ENCODE measurements around the gene ZNF592. TPM values are rescaled to one million over a fixed set of nuclear protein-coding genes. Genes with fewer than 3 reads are reported as not detected.

Gene ZNF592
- total and polyA plus RNA-seq, 2 of the 13 experiments (the other 11 are each of a cell fraction or from before 2014, with no cell fraction given) = 8.2 to 9.8 TPM

- TF ChIP-seq, protein P1, sequence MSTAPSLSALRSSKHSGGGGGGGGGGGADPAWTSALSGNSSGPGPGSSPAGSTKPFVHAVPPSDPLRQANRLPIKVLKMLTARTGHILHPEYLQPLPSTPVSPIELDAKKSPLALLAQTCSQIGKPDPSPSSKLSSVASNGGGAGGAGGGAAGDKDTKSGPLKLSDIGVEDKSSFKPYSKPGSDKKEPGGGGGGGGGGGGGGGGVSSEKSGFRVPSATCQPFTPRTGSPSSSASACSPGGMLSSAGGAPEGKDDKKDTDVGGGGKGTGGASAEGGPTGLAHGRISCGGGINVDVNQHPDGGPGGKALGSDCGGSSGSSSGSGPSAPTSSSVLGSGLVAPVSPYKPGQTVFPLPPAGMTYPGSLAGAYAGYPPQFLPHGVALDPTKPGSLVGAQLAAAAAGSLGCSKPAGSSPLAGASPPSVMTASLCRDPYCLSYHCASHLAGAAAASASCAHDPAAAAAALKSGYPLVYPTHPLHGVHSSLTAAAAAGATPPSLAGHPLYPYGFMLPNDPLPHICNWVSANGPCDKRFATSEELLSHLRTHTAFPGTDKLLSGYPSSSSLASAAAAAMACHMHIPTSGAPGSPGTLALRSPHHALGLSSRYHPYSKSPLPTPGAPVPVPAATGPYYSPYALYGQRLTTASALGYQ (CRISPR knock-in tag; IDR thresholded peaks at IDR 0.05) = peak; percentile 24; the same call in 1 of the 2 replicates
- TF ChIP-seq U2AF1 (optimal IDR thresholded peaks at IDR 0.05; ENCODE audit: low read depth, low read length) = peak; percentile 94
- no peak for TF ChIP-seq ARNT (IDR thresholded peaks at IDR 0.05)
- TF ChIP-seq, protein P2, sequence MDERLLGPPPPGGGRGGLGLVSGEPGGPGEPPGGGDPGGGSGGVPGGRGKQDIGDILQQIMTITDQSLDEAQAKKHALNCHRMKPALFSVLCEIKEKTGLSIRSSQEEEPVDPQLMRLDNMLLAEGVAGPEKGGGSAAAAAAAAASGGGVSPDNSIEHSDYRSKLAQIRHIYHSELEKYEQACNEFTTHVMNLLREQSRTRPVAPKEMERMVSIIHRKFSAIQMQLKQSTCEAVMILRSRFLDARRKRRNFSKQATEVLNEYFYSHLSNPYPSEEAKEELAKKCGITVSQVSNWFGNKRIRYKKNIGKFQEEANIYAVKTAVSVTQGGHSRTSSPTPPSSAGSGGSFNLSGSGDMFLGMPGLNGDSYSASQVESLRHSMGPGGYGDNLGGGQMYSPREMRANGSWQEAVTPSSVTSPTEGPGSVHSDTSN (CRISPR knock-in tag; IDR thresholded peaks at IDR 0.05) = no peak
- TF ChIP-seq KMT2B (CRISPR knock-in tag; IDR thresholded peaks at IDR 0.05) = peak; percentile 98
- TF ChIP-seq IRF9 (CRISPR knock-in tag; IDR thresholded peaks at IDR 0.05; ENCODE audit: borderline replicate concordance) = peak; percentile 67
- TF ChIP-seq FOXO1 (CRISPR knock-in tag; IDR thresholded peaks at IDR 0.05) = no peak; the same call in 1 of the 2 replicates
- TF ChIP-seq, protein P3, sequence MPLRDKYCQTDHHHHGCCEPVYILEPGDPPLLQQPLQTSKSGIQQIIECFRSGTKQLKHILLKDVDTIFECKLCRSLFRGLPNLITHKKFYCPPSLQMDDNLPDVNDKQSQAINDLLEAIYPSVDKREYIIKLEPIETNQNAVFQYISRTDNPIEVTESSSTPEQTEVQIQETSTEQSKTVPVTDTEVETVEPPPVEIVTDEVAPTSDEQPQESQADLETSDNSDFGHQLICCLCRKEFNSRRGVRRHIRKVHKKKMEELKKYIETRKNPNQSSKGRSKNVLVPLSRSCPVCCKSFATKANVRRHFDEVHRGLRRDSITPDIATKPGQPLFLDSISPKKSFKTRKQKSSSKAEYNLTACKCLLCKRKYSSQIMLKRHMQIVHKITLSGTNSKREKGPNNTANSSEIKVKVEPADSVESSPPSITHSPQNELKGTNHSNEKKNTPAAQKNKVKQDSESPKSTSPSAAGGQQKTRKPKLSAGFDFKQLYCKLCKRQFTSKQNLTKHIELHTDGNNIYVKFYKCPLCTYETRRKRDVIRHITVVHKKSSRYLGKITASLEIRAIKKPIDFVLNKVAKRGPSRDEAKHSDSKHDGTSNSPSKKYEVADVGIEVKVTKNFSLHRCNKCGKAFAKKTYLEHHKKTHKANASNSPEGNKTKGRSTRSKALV (CRISPR knock-in tag; IDR thresholded peaks at IDR 0.05) = peak; percentile 38; the same call in 1 of the 2 replicates
- peak; percentile 35; the same call in 1 of the 2 replicates for TF ChIP-seq ZNF121 (CRISPR knock-in tag; IDR thresholded peaks at IDR 0.05)
- TF ChIP-seq, protein P4, sequence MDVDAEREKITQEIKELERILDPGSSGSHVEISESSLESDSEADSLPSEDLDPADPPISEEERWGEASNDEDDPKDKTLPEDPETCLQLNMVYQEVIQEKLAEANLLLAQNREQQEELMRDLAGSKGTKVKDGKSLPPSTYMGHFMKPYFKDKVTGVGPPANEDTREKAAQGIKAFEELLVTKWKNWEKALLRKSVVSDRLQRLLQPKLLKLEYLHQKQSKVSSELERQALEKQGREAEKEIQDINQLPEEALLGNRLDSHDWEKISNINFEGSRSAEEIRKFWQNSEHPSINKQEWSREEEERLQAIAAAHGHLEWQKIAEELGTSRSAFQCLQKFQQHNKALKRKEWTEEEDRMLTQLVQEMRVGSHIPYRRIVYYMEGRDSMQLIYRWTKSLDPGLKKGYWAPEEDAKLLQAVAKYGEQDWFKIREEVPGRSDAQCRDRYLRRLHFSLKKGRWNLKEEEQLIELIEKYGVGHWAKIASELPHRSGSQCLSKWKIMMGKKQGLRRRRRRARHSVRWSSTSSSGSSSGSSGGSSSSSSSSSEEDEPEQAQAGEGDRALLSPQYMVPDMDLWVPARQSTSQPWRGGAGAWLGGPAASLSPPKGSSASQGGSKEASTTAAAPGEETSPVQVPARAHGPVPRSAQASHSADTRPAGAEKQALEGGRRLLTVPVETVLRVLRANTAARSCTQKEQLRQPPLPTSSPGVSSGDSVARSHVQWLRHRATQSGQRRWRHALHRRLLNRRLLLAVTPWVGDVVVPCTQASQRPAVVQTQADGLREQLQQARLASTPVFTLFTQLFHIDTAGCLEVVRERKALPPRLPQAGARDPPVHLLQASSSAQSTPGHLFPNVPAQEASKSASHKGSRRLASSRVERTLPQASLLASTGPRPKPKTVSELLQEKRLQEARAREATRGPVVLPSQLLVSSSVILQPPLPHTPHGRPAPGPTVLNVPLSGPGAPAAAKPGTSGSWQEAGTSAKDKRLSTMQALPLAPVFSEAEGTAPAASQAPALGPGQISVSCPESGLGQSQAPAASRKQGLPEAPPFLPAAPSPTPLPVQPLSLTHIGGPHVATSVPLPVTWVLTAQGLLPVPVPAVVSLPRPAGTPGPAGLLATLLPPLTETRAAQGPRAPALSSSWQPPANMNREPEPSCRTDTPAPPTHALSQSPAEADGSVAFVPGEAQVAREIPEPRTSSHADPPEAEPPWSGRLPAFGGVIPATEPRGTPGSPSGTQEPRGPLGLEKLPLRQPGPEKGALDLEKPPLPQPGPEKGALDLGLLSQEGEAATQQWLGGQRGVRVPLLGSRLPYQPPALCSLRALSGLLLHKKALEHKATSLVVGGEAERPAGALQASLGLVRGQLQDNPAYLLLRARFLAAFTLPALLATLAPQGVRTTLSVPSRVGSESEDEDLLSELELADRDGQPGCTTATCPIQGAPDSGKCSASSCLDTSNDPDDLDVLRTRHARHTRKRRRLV (CRISPR knock-in tag; IDR thresholded peaks at IDR 0.05) = peak; percentile 95
Observed at GRCh38 chr15:84716036-84716732, 32.2 kb upstream of the ZNF592 start, which contains the start of gene SEC11A (continued).
